NCI-H2107 treated with DMSO at 0.1 percent for 48 hours (cell line): Measurements from ENCODE around the gene CDC5L.
"Not testable (repeated sequence)": the region's sequence is repeated elsewhere in the genome, so short reads cannot be mapped to it uniquely, and the experiment has no call there.

Experiments
- DNase-seq: peaks from one replicate; lab custom pipeline; 2025; ENCODE audit not compliant: unreplicated experiment; lab: John Stamatoyannopoulos, UW

The CDC5L gene

GRCh38 chr6:44387346-44388134 lies at the start of gene CDC5L:
Gene CDC5L (plus strand): TSS chr6:44387706. CDS start chr6:44387824, 118 bp downstream.
- DNase-seq = peak; percentile 92

DNA sequence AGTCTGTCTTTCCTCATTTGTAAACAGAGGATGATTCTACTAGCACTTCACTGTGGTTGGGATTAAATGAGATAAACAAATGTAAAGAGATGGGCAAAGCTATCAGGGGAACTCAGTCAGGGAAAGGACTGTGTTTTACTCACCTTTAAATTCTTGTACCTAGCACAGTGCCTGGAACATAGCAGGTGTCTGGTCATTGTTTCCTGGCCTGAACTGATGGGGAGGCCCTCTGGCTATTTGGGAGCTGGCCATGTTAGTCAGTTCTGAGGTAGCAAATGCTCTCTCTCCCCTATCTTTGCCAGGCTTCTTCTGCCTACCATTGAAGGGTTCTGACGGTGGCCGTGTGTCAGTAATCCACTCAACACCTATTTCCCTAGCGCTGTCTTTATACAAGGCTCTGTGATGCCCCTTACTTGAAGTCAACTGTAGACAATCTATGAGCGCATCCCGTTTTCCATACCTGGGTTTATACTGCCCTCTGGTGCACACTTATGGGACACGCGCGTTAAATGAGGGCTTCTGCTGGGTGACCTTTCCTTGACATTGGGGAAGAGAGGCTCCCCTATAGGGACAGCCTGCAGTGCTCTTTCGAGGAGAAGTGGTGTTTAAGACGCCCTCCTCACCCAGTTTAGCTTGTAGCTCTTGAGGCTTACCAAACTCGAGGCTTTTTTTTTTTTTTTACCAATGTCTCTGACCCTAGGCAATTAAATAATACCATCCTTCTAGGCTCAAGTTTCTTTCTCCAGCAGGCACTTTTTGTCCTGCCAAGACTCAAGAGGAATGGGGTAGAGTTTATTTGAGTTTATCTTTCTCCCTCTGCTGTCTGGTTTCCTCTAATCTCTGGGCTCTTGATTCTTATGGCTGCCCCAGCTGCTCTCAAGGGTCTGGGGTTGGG lies 49.0 kb upstream of the CDC5L start:
- peak; percentile 23 for DNase-seq

GRCh38 chr6:44339301-44339700 lies 48.2 kb upstream of the CDC5L start:
- no peak for DNase-seq

DNA sequence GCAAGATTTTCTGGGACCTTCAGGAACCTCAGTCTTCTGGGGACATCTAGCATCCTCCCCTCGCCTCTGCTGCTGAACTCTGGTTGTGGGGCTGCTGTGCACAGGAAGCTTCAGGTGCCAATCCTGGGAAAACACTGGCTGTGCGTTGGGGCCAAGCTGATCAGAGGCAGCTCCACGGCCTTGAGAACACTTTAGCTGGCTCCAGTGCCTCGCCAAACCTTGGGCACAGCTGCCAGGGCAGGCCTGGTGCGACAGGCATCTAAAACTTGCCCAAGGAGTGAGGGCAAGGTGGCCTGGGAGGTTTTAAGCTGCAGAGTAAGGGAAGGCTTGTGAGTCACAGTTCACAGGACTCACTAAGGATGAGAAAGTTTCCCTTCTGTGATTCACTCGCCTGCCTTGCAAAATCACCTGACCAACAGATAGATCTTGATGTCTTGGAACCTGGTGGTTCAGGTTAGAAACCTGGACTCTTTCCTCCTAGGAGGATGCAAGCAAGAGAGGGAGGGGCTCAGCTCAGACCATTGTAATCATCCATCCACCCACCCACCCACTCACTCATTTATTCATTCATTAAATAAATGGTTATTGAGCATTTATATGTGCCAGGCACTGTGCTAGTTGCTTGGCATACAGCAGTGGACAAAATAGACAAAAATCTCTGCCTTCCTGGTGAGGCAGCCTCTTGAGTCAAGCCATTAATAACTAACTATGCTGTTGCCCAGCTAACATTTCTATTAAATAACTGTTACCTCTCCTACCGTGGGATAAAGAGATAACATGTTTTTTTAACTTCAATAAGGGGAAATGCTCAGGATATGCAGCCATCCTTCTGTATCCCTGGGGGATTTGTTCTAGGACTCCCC lies 47.5 kb upstream of the CDC5L start:
- no peak for DNase-seq

- no peak for DNase-seq
These were observed 46.2 kb upstream of the CDC5L start for GRCh38 chr6:44341095-44341890.

DNA sequence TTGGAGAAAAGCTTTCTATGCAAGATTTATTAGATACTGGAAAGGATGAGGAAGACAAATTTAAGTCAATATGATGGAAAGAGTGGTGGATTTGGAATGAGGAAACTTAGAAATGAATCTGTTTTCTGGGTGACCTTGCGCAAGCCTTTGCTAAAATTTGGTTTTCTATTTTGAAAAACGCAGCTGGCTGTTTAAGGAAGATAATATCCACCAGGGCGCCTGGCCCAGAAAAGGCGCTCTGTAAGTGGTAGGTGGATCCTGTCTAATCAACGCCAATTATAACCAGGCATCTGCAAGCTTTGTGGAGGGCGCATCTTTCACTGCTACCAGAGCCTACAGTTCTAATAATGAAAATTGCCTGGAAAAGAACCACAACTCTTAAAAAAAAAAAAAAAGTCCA lies 45.5 kb upstream of the CDC5L start:
- no peak for DNase-seq

GRCh38 chr6:44342489-44342888 lies 45.0 kb upstream of the CDC5L start, which contains the start of gene SPATS1:
Gene SPATS1 (plus strand): TSS chr6:44342650. CDS start chr6:44343096, 446 bp downstream.
- DNase-seq = no peak

DNA sequence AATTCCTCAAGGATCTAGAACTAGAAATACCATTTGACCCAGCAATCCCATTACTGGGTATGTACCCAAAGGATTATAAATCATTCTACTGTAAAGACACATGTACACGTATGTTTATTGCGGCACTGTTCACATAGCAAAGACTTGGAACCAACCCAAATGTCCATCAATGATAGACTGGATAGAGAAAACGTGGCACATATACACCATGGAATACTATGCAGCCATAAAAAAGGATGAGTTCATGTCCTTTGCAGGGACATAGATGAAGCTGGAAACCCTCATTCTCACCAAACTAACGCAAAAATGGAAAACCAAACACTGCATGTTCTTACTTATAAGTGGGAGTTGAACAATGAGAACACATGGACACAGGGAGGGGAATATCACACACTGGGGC lies 40.7 kb upstream of the CDC5L start:
- DNase-seq = not testable (repeated sequence)

DNA sequence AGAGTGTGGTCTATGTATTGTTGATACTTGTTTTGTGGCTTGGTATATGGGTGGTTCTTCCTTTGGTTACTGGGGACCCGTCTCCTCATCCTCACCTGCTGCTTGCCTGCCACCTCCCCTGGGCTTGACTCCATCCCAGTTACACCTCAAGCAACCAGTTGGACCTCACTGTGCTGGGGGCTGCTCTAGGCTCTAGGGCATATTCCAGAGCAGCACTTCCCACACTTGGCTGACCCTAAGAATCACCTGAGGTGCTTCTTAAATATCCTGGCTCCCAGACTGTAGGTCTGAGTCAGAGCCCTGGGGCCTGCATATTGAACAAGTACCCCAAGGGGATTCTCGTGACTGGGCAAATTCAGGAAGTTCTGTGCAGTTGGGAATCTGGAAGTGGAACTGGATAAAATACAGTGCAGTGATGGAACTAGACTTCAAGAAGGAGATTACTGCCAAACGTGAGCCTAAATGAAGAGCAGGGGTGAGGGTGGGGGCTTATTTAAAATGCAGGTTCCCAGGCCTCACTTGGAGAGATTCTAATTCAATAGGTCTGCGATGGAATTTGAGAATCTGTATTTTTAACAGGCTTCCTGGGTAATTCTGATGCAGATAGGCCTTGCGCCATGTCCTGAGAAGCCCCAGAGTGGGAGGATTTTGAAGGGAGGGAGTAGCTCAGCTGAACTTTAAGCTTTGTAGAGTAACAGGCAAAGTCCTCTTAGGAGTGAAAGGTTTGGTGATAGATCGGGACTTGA lies 37.4 kb upstream of the CDC5L start:
- no peak for DNase-seq

GRCh38 chr6:44350650-44350994 lies 36.9 kb upstream of the CDC5L start:
- DNase-seq = not testable (repeated sequence)

- DNase-seq = no peak
These were observed 35.2 kb upstream of the CDC5L start for GRCh38 chr6:44352259-44352658.

DNA sequence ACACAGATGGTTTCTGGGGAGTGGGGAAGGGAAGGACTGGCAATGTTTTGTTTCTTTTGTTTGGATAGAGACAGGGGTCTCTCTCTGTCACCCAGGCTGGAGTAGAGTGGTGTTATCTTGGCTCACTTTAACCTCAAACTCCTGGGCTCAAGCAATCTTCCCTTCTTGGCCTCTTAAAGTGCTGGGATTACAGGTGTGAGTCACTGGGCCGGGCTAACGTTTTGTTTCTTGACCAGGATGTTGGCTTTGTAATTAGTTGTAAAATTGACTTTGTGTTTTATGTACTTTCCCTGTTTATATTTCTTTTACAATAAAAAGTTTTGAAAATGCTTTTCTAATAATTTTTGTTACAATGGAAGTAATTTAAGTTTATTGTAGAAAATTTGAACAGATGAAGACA lies 34.2 kb upstream of the CDC5L start:
- DNase-seq = no peak

- no peak for DNase-seq
These were observed 31.9 kb upstream of the CDC5L start for GRCh38 chr6:44355640-44356039.

DNA sequence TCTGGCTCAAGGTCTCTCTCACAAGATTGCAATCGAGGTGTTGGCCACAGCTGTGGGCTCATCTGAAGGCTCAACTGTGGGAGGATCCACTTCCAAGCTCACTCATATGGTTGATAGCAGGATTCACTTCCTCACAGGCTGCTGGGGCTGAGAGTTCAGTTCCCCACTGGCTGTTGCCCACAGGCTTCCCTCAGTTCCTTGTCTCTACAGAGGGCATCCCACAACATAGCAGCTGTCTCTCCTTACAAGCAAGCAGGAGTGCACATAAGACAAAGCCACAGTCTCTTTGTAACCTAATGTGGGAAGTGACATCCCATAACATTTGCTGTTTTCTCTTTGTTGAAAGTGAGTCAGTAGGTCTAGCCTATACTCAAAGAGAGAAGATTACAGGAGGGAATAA lies 31.0 kb upstream of the CDC5L start:
- DNase-seq = no peak

DNA sequence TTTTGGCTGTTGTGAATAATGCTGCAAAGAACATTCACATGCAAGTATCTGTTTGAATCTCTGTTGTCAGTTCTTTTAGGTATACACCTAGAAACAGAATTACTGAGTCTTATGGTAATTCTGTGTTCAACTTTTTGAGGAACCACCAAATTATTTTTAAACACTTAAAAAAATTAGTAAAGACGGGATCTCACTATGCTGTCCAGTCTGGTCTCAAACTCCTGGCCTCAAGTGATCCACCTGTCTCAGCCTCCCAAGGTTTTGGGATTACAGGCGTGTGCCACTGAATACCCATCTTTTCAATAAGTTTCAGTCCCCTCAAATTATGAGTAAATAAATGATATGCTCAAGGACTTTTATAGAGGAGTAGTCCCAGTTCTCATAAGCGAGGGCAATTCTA lies 27.5 kb upstream of the CDC5L start:
- DNase-seq = no peak

- DNase-seq = no peak
These were observed 25.6 kb upstream of the CDC5L start for GRCh38 chr6:44361947-44362346.

- no peak for DNase-seq
These were observed 24.1 kb upstream of the CDC5L start for GRCh38 chr6:44363377-44363926.

GRCh38 chr6:44366781-44367180 lies 20.7 kb upstream of the CDC5L start:
- no peak for DNase-seq

GRCh38 chr6:44367681-44368080 lies 19.8 kb upstream of the CDC5L start:
- no peak for DNase-seq
